ENCODE measurements around the gene SORT1. TPM values are rescaled to one million over a fixed set of nuclear protein-coding genes. Genes with fewer than 3 reads are reported as not detected.

SORT1 gene
- total and polyA plus RNA-seq, 4 donors = 1.0 to 10.6 (median 3.4) TPM

- no peak overlapping the region for H3K27ac ChIP-seq (ENCODE audit: low read depth in 1 of 2, low read length in 2 of 2)
- H3K4me1 ChIP-seq (ENCODE audit: control insufficient read depth in 4 of 4, insufficient read depth in 4 of 4, low read length in 3 of 4) = no peaks in the 10 kb centered on the region
- no peak overlapping the region for H3K9ac ChIP-seq (ENCODE audit: low read depth in 1 of 2, low read length in 2 of 2)
- no peaks in the 10 kb centered on the region for H3K27me3 ChIP-seq (ENCODE audit: control insufficient read depth in 4 of 4, insufficient read depth in 4 of 4, low read length in 3 of 4)
- no peak overlapping the region for H3K4me3 ChIP-seq (ENCODE audit: low read depth in 1 of 3, low read length in 3 of 3)
- DNase-seq (ENCODE audit: low spot score) = no peak
- WGBS = 79% methylated on average over 3 of the region's 3 CpGs
- H3K9me3 ChIP-seq (ENCODE audit: control insufficient read depth in 4 of 4, low read length in 3 of 4) = no peaks in the 10 kb centered on the region
- TF ChIP-seq REST (IDR thresholded peaks at IDR 0.05) (no peak), HNF4G (IDR thresholded peaks at IDR 0.05) (no peak), NR2F2 (IDR thresholded peaks at IDR 0.05) (no peak), FOXA1 (IDR thresholded peaks at IDR 0.05) (no peak), FOXA2 (IDR thresholded peaks at IDR 0.05) (no peak), RAD21 (IDR thresholded peaks at IDR 0.05) (no peak), ZBTB33 (IDR thresholded peaks at IDR 0.05) (no peak), TAF1 (conservative IDR thresholded peaks at IDR 0.05) (no peak), MAX (IDR thresholded peaks at IDR 0.05) (no peak), GABPA (IDR thresholded peaks at IDR 0.05 in 1 of 2, conservative IDR thresholded peaks at IDR 0.05 in 1 of 2) (no peak), EGR1 (IDR thresholded peaks at IDR 0.05; ENCODE audit: low read depth in 2 of 2) (no peak), JUND (IDR thresholded peaks at IDR 0.05) (no peak), ATF3 (IDR thresholded peaks at IDR 0.05) (no peak), HNF4A (conservative IDR thresholded peaks at IDR 0.05) (no peak), CTCF (IDR thresholded peaks at IDR 0.05; ENCODE audit: low read depth, low read length, missing input control) (no peak), YY1 (IDR thresholded peaks at IDR 0.05) (no peak), RXRA (IDR thresholded peaks at IDR 0.05) (no peak), SP1 (IDR thresholded peaks at IDR 0.05) (no peak)
- no peaks in the 10 kb centered on the region for H3K36me3 ChIP-seq (ENCODE audit: control insufficient read depth in 4 of 4, insufficient read depth in 3 of 4, low read depth in 1 of 4, low read length in 3 of 4)
Observed at GRCh38 chr1:109438798-109439297, 41.1 kb upstream of the SORT1 start.

All from liver (tissue), 9 donors.